ENCODE results near the gene ROBO2. TPM values are rescaled to one million over a fixed set of nuclear protein-coding genes. Genes with fewer than 3 reads are reported as not detected.

The ROBO2 gene
- total RNA-seq, 1 experiment from 2014 or later: 0.16 TPM

GRCh38 chr3:77271306-77271705 is 231.4 kb downstream of the ROBO2 start:
- no TSS peak for BruUV-seq (replicated peaks)
- Mint-ChIP-seq H3K4me3 (ENCODE audit: unreplicated experiment) (no peak overlapping the region), H3K27ac (ENCODE audit: unreplicated experiment) (no peak overlapping the region), H3K27me3 (ENCODE audit: insufficient read depth, unreplicated experiment) (peaks cover 2% of the 10 kb centered on the region), H3K4me1 (ENCODE audit: low read depth, unreplicated experiment) (no peaks in the 10 kb centered on the region), H3K9me3 (ENCODE audit: unreplicated experiment) (no peaks in the 10 kb centered on the region), H3K36me3 (ENCODE audit: insufficient read depth, unreplicated experiment) (no peaks in the 10 kb centered on the region)
- intact Hi-C loops (cut with micrococcal nuclease; ENCODE audit: unreplicated experiment): no loop called here
- no peak for DNase-seq
- ChIA-PET POLR2A (no interaction called here), CTCF (no interaction called here)
- no peaks in the 10 kb centered on the region for H3K27me3 ChIP-seq (replicated peaks; ENCODE audit: control insufficient read depth, insufficient read depth, low read length)
- no peaks in the 10 kb centered on the region for H3K4me1 ChIP-seq
- TF ChIP-seq CTCF (IDR thresholded peaks at IDR 0.05; ENCODE audit: insufficient read depth in 1 of 2, low read depth in 1 of 2, low read length in 1 of 2, severe bottlenecking in 1 of 2, unreplicated experiment in 1 of 2): no peak
- no peaks in the 10 kb centered on the region for H3K36me3 ChIP-seq (ENCODE audit: control insufficient read depth, insufficient read depth, low read length)
- H3K4me3 ChIP-seq (ENCODE audit: low read depth, low read length): no peak overlapping the region
- no peaks in the 10 kb centered on the region for H3K9me3 ChIP-seq

DNA sequence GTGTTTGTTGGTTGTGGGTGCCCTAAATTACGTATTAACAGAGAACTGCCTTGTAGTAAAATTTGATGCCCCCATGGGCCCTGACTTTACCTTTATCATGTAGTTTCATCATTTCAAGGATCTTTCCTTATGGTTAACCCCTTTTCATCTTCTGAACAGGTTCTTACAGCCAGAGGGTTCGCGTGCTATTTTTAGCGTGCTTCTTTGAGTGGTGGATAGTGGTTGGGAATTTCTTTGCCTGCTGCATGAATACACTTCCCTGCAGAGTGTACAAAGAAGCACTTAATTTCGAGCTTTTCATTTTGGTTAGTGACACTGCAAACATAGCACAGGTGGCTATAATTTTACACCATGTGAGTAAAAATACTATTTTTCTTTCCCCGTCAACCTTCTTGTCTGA is 231.8 kb downstream of the ROBO2 start:
- peaks cover 2% of the 10 kb centered on the region for H3K27me3 Mint-ChIP-seq (ENCODE audit: insufficient read depth, unreplicated experiment)
- no peaks in the 10 kb centered on the region for H3K36me3 Mint-ChIP-seq (ENCODE audit: insufficient read depth, unreplicated experiment)
- no peak overlapping the region for H3K27ac Mint-ChIP-seq (ENCODE audit: unreplicated experiment)
- DNase-seq: no peak
- H3K27me3 ChIP-seq (replicated peaks; ENCODE audit: control insufficient read depth, insufficient read depth, low read length): no peaks in the 10 kb centered on the region
- H3K4me1 ChIP-seq: no peaks in the 10 kb centered on the region
- no peak for TF ChIP-seq CTCF (IDR thresholded peaks at IDR 0.05; ENCODE audit: insufficient read depth in 1 of 2, low read depth in 1 of 2, low read length in 1 of 2, severe bottlenecking in 1 of 2, unreplicated experiment in 1 of 2)
- H3K36me3 ChIP-seq (ENCODE audit: control insufficient read depth, insufficient read depth, low read length): no peaks in the 10 kb centered on the region
- no peaks in the 10 kb centered on the region for H3K9me3 Mint-ChIP-seq (ENCODE audit: unreplicated experiment)
- H3K4me3 ChIP-seq (ENCODE audit: low read depth, low read length): no peak overlapping the region
- POLR2A ChIA-PET: no interaction called here
- no peak overlapping the region for H3K4me3 Mint-ChIP-seq (ENCODE audit: unreplicated experiment)
- CTCF ChIA-PET: no interaction called here
- H3K4me1 Mint-ChIP-seq (ENCODE audit: low read depth, unreplicated experiment): no peaks in the 10 kb centered on the region
- intact Hi-C loops (cut with micrococcal nuclease; ENCODE audit: unreplicated experiment): no loop called here
- no peaks in the 10 kb centered on the region for H3K9me3 ChIP-seq
- BruUV-seq (replicated peaks): no TSS peak

- Mint-ChIP-seq H3K4me3 (ENCODE audit: unreplicated experiment) (no peak overlapping the region), H3K27ac (ENCODE audit: unreplicated experiment) (no peak overlapping the region), H3K27me3 (ENCODE audit: insufficient read depth, unreplicated experiment) (peaks cover 2% of the 10 kb centered on the region), H3K36me3 (ENCODE audit: insufficient read depth, unreplicated experiment) (no peaks in the 10 kb centered on the region), H3K4me1 (ENCODE audit: low read depth, unreplicated experiment) (no peaks in the 10 kb centered on the region), H3K9me3 (ENCODE audit: unreplicated experiment) (no peaks in the 10 kb centered on the region)
- no peaks in the 10 kb centered on the region for H3K36me3 ChIP-seq (ENCODE audit: control insufficient read depth, insufficient read depth, low read length)
- intact Hi-C loops (cut with micrococcal nuclease; ENCODE audit: unreplicated experiment): no loop called here
- no peaks in the 10 kb centered on the region for H3K4me1 ChIP-seq
- no peak for TF ChIP-seq CTCF (IDR thresholded peaks at IDR 0.05; ENCODE audit: insufficient read depth in 1 of 2, low read depth in 1 of 2, low read length in 1 of 2, severe bottlenecking in 1 of 2, unreplicated experiment in 1 of 2)
- H3K4me3 ChIP-seq (ENCODE audit: low read depth, low read length): no peak overlapping the region
- no peak for DNase-seq
- POLR2A ChIA-PET: no interaction called here
- no peaks in the 10 kb centered on the region for H3K27me3 ChIP-seq (replicated peaks; ENCODE audit: control insufficient read depth, insufficient read depth, low read length)
- CTCF ChIA-PET: no interaction called here
- no TSS peak for BruUV-seq (replicated peaks)
- no peaks in the 10 kb centered on the region for H3K9me3 ChIP-seq
Measured at GRCh38 chr3:77279276-77279675, 239.4 kb downstream of the ROBO2 start.

All from Caco-2 (cell line).